Bronchial epithelial cell (primary cell): ENCODE results near the gene ETNK1. TPM values are rescaled to one million over a fixed set of nuclear protein-coding genes. Genes with fewer than 3 reads are reported as not detected.
A peak's percentile ranks its signal among the peaks of the same experiment; 100 is the strongest.
"Not testable (repeated sequence)": the region's sequence is repeated elsewhere in the genome, so short reads cannot be mapped to it uniquely, and the experiment has no call there.

Experiments
- DNase-seq: peaks from one replicate; pipeline ENCODE4 v3.0.0-alpha.2; 2010; ENCODE audit warnings: low read depth
- FAIRE-seq: peaks from 2 replicates; lab custom pipeline; 2011; peaks lifted over from hg19 to GRCh38; lab: Jason Lieb, UNC
- H3K27me3 ChIP-seq: 2 replicates; pipeline ENCODE4 v1.5.1; 2011; ENCODE audit warnings: low read length; ENCODE audit not compliant: control insufficient read depth, insufficient read depth
- H3K36me3 ChIP-seq: 2 replicates; pipeline ENCODE4 v1.5.1; 2011; ENCODE audit warnings: low read length; ENCODE audit not compliant: control insufficient read depth, insufficient read depth
- H3K4me3 ChIP-seq: 2 replicates; pipeline ENCODE4 v1.5.1; 2011; ENCODE audit warnings: mild to moderate bottlenecking, low read depth, low read length, control low read depth
- total RNA-seq: library from RNA; depleted of rRNA; stranded (reverse); fragments of >200 nt; gene quantifications from 2 replicates; pipeline ENCODE4 v1.2.1, GENCODE V29; 2014
- TF ChIP-seq, protein P1 (sequence below): IDR thresholded peaks from 2 replicates; pipeline ENCODE4 v1.5.1; 2011; ENCODE audit warnings: mild to moderate bottlenecking, moderate library complexity, low read length, control low read depth, inconsistent platforms; ENCODE audit not compliant: insufficient read depth, severe bottlenecking

The ETNK1 gene
- total RNA-seq, 1 donor from 2014 or later = 9.7 TPM

DNA sequence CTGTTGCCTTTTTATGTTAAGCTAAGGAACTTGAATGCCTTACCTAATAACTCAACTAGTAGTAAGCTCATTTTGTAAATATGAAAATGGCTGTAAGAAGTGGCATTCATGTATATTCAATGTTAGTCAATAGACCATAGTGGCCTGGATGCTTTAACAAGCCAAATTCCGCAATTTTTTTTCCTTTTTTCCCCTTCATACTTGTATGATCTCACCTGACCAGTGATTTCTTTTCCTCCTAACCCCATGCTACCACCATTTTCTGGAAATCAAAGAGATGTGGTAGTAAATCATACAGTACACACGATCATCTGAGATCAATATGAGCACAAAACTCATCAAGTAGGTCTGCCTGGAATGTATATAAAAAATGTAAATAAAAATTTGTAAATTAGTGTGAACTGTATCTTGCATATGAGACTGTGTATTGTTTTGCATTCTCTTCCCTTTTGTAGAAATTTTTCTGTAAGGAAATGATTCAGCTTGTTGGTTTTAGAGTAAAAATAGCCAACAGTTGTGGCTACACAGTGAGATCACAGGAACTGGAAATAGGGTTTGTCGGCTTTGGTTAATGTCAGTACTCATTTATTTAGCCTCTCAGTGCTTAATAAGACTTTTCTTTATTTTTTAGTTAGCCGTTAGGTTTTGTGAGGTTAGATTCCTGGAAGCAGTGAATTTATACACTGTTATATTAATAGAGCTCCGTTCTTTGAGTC is 62.5 kb downstream of the ETNK1 start:
- FAIRE-seq = no peak
- peak; percentile 61 for DNase-seq
- Histone ChIP-seq H3K4me3 (no peak overlapping the region), H3K36me3 (no peaks in the 10 kb centered on the region), H3K27me3 (no peaks in the 10 kb centered on the region)
- TF ChIP-seq, protein P1, sequence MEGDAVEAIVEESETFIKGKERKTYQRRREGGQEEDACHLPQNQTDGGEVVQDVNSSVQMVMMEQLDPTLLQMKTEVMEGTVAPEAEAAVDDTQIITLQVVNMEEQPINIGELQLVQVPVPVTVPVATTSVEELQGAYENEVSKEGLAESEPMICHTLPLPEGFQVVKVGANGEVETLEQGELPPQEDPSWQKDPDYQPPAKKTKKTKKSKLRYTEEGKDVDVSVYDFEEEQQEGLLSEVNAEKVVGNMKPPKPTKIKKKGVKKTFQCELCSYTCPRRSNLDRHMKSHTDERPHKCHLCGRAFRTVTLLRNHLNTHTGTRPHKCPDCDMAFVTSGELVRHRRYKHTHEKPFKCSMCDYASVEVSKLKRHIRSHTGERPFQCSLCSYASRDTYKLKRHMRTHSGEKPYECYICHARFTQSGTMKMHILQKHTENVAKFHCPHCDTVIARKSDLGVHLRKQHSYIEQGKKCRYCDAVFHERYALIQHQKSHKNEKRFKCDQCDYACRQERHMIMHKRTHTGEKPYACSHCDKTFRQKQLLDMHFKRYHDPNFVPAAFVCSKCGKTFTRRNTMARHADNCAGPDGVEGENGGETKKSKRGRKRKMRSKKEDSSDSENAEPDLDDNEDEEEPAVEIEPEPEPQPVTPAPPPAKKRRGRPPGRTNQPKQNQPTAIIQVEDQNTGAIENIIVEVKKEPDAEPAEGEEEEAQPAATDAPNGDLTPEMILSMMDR = no peak

DNA sequence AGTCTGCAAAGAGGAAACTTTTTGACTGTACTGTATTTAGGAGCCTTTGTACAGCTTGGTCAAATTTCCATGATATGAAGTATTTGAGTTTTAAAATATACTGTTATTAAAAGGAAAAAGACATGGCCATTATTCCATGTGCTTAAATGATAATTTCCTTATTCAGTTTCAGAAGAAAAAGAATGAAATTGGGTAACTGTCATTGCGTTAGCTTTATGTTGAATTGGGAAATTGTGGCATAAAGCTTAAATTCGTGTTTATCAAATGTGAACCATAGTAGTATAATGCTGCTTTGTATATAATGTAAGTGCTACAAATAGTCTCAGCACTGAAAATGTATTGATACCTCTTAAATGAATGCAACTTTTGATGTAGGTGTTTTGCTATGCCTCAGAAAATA is 64.9 kb downstream of the ETNK1 start:
- TF ChIP-seq, protein P1 = no peak
- FAIRE-seq = no peak
- DNase-seq = no peak

DNA sequence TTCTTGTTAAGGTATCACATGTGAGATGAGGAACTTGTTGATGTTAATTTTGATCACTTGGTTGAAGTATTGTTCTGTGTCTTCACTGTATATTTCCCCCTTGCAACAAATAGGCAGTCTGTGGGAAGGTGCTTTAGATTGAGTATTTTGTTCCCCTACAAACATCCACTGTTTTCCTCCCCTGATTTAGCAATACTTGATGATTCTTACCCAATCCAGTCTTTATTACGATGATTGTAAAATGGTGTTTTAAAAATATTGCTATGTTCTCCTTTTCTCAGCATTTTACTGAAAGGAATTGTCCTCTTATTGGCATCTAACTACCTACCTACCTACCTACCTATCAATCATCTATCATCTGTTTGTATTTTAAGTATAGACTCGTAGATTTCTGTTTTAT is 66.3 kb downstream of the ETNK1 start:
- FAIRE-seq (no peak), DNase-seq (no peak)
- Histone ChIP-seq H3K36me3 (no peaks in the 10 kb centered on the region), H3K4me3 (no peak overlapping the region), H3K27me3 (no peaks in the 10 kb centered on the region)
- TF ChIP-seq, protein P1 = no peak

More for the DNA sequence above, 64.9 kb downstream of the ETNK1 start:
- Histone ChIP-seq H3K36me3 (no peaks in the 10 kb centered on the region), H3K4me3 (no peak overlapping the region), H3K27me3 (no peaks in the 10 kb centered on the region)

DNA sequence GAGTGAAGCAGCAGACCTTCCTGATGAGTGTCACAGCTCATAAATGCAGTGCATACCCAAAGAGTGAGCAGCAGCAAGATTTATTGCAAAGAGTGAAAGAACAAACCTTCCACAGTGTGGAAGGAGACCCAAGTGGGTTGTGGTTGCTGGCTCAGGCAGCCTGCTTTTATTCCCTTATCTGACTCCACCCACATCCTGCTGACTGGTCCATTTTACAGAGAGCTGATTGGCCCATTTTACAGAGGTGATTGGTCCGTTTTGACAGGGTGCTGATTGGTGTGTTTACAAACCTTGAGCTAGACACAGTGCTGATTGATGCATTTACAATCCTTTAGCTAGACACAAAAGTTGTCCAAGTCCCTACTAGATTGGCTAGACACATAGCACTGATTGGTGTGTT is 67.5 kb downstream of the ETNK1 start:
- not testable (repeated sequence) for FAIRE-seq, DNase-seq, H3K27me3 ChIP-seq, H3K4me3 ChIP-seq, H3K36me3 ChIP-seq

DNA sequence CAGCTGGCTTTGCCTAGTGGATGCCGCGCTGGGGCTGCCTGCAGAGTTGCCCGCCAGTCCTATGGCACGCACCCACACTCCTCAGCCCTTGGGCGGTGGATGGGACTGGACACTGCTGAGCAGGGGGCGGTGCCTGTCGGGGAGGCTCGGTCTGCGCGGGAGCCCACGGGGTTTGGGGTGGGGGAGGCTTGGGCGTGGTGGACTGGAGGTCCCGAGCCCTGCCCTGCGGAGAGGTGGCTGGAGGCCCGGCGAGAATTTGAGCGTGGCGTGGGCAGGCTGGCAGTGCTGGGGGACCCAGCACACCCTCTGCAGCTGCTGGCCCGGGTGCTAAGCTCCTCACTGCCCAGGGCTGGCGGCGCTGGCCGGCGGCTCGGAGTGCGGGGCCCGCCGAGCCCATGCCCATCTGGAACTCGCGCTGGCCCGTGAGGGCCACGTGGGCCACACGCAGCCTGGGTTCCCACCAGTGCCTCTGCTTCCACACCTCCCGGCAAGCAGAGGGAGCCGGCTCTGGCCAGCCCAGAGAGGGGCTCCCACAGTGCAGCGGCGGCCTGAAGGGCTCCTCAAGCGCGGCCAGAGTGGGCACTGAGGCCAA is 68.1 kb downstream of the ETNK1 start:
- DNase-seq = no peak
- Histone ChIP-seq H3K36me3 (no peaks in the 10 kb centered on the region), H3K4me3 (no peak overlapping the region), H3K27me3 (no peaks in the 10 kb centered on the region)
- FAIRE-seq = no peak
- TF ChIP-seq, protein P1 = no peak

DNA sequence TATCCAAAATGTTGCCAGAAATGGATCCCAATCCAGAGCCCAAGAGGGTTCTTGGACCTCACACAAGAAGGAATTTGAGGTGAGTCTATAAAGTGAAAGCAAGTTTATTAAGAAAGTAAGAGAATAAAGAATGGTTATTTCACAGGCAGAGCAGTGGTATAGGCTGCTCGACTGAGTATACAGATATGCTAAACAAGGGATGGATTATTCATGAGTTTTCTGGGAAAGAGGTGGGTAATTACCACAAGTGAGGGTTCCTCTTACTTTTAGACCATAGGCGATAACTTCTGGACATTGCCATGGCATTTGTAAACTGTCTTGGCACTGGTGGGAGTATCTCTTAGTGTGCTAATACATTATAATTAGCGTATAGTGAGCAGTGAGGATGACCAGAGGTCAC is 73.6 kb downstream of the ETNK1 start:
- Histone ChIP-seq H3K4me3 (no peak overlapping the region), H3K27me3 (no peaks in the 10 kb centered on the region), H3K36me3 (no peaks in the 10 kb centered on the region)
- no peak for DNase-seq
- TF ChIP-seq, protein P1 = no peak
- no peak for FAIRE-seq

DNA sequence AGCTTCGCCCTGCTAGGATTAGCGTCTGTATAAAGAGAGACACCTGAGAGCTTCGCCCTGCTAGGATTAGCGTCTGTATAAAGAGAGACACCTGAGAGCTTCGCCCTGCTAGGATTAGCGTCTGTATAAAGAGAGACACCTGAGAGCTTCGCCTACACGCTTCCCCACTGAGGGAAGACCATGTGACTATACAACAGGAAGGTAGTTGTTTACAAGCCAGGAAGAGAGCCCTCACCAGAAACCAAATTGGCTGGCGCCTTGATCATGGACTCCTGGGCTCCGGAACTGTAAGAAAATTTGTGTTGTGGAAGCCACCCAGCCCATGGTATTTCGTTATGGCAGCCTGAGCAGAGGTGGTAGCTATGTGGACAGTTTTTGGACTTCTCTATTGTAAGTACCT is 74.7 kb downstream of the ETNK1 start:
- not testable (repeated sequence) for DNase-seq, FAIRE-seq, H3K36me3 ChIP-seq, H3K4me3 ChIP-seq, H3K27me3 ChIP-seq
